ENCODE results near the gene FLOT2.
A peak's percentile ranks its signal among the peaks of the same experiment; 100 is the strongest.
"Not testable (repeated sequence)": the region's sequence is repeated elsewhere in the genome, so short reads cannot be mapped to it uniquely, and the experiment has no call there.

Gene FLOT2

GRCh38 chr17:28895794-28896447 is 1.6 kb downstream of the FLOT2 start:
- no peak for DNase-seq

DNA sequence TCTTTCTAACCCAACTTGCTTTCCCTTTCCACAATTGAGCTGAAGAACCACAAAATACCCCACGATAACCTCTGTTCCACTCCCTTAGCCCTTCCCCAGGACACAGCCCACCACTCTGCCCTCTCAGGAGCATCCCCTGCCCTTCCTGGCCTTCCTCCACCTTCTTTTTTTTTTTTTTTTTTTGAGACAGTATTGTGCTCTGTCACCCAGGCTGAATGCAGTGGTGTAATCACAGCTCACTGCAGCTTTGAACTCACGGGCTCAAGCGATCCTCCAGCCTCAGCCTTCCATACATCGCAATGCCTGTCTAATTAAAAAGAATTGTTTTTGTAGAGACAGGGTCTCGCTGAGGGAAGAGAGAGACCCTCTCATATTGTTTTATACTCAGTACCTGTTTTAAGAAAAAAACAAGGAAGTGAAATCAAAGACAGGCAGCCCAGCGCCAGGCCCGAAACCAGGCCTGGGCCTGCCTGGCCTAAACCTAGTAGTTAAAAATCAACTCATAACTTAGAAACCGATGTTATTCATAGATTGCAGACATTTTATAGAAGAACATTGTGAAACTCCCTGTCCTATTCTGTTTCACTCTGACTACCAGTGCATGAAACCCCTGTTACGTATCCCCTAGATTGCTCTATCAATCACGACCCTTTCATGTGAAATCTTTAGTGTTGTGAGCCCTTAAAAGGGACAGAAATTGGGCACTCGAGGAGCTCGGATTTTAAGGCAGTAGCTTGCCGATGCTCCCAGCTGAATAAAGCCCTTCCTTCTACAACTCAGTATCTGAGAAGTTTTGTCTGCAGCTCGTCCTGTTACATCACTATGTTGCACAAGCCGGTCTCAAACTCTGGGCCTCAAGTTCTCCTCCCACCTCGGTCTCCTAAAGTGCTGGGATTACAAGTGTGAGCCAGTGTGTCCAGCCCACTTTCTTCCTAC is 4.0 kb downstream of the FLOT2 start:
- DNase-seq = peak; percentile 38

- DNase-seq = no peak
Observed at GRCh38 chr17:28892024-28892423, 5.5 kb downstream of the FLOT2 start.

DNA sequence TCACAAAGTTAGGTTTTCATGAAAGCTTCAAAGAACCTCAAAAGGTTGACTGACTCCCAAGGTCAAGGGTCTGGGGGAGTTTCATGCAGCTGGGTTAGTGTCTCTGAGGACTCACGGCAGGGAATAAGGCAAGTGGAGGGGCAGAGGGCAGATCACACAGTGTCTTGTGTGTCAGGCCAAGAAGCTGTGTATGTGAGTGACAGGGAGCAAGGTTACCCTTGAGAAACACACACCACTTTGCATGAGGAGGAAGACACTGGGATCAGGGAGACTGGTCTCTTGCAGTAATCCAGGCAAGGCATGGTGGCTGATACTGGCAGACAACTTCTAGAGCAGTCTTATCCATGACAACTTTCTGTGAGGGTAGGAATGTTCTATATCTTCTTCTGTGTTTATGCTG is 6.3 kb downstream of the FLOT2 start:
- no peak for DNase-seq

DNA sequence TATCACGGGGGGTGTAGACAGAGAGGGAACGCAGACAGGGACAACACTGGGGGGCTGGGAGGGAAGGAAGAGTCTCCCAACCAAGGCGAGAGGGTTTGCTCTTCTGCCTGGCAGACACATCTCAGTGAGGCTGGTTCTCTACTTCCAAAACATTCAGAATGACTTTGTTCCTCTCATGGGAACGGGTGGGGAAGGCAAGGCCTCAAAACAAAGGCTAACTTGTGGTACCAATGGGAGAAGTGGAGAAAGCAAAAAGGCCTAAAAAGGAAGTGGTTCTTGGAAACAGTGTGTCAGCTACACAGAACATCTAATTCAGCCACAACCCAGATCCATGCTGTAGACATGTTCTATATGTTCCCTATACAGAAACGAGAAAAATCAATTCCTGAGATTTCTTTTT is 7.5 kb downstream of the FLOT2 start:
- no peak for DNase-seq

DNA sequence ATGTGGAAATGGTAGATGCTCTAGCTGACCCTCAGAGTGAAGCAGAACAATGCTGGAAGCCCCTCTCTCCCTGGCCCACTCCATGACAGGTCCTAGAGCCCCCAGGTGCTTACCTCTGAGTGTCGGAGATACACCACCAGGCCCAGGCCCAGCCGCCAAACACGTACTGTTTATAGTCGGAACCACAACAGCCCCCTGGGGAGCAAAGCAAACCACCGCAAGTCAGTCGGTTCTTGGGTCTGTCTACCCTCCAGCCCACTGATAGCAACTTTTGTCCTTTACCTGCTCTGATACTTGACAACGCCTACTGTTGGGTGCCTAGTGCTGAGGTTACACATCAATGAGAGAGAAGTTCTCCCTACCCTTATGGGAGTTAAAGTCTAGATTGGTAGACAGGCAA is 8.7 kb downstream of the FLOT2 start:
- DNase-seq = no peak

GRCh38 chr17:28887871-28888471 is 9.6 kb downstream of the FLOT2 start:
- no peak for DNase-seq

DNA sequence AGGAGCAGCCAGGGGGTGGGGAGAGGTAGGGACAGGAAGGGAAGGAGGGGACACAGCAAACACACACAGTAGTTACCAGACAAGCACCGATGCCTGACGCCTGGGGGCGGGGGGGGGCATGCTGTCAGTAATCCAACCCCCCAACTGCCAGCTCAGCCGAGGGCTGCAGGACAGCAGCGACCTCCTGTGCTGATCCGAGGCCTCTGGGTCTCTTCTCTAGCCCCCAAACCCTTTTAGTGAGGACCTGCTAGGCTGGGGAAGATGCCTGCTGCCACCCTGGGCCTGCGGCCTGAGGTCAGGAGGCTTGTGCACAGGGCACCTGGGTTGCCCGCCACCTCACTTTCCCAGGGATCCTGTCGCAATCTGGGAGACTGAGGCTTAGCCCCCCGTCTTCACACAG is 11.6 kb downstream of the FLOT2 start:
- no peak for DNase-seq

DNA sequence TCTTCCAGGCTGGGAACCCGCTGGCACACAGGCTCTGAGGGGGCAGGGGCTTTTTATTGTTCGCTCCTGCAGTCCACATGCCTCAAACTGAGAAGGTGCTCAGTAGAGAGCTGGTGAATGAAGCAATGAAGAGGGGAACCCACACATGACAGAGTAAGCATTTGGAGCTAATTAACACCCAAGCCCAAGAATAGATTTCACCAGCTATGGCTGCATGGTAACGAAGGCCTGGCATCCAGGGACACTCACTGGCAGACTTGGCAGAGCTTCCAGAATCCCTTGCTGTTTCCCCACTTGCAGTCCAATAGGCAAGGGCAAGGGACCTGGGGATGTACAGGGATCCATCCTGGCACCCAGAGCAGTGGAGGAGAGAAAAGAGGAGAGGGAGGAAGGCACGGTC is 12.2 kb downstream of the FLOT2 start:
- no peak for DNase-seq

DNA sequence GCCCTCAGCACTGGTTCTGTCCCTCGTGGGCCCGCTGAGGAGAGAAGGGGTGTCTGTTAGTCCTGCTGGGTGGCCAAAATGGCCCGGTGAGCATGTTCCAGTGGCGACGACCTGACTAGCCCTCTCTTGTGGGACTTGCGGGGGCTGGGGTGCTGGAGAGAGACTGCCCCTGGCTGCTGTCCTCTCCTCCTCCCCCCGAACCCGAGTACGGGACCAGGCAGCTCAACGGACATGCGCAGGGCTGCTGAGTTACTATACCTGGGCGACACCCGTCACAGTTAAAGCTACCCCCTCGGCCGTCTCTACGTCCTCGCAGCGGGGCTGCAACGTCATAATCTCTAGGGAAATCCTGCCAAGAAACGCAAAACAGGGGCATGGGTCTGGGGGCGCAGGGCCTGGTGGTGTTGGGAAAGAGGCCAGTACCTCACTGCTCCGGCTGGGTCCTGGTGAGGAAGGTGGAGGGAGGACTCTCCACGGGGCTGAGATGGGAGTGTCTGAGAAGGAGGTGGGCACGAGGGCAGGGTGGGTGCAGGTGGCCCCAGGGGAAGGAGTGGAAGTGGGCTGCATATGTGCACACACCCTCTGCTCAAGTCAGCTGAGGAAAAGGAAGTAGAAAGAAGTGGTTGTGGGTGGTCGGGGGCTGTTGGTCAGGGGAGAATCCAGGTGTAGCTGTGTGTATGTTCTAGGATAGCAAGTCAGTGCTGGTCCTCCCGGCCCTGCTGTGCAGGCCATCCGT is 13.4 kb downstream of the FLOT2 start:
- no peak for DNase-seq

DNA sequence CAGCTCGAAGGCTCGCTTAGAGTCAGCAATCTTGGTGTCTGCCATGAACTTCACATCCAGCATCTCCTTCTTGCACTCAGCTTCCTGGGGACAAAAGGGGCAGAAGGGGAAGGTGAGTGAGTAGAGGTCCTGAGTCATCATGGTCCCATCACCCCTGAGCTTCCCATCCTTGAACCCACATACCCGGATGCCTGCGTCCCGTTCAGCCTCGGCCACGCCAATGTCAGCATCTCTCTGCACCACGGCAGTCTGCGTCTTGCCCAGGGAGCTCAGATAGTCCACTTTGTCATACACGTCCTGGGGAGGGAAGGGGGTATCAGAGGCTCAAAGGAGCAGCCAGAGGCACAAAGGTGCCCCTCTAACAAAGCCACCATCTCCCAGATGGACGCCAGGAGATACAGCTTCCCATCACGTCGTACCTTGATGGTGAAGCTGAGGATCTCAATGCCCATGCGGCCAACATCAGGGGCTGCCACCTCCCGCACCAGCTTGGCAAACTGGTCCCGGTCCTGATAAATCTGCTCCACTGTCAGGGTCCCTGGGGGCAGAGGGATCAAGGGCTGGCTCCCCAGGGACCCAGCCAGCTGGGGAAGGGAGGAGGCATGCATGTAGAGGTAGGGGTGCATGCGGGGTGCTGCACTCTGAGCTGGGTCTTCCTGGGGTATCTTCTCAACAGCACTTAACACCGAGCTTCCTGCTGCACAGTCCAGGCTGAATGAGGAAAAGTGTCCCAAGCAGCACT is 15.2 kb downstream of the FLOT2 start:
- DNase-seq = no peak

GRCh38 chr17:28881533-28882056 is 15.9 kb downstream of the FLOT2 start:
- DNase-seq = no peak

DNA sequence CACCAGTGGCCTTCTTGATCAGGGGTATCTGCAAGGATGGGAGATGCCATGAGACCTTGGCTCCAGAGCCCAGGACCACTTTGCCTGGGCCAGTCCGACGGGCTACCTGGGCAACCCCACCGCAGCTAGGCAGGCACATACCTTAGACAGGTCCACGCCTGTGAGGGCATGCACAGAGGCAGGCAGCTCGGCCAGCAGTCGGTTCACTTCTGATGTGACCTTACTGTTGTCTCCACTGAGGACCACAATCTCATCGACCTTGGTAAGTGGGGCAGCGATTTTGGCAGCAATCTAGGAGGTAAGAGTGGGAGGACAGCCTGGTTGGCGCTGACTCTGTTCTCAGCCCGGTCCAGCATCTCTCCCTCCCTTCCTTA is 17.0 kb downstream of the FLOT2 start:
- DNase-seq = no peak

- DNase-seq = no peak
Observed at GRCh38 chr17:28879886-28880571, 17.5 kb downstream of the FLOT2 start.

- no peak for DNase-seq
Observed at GRCh38 chr17:28878981-28879380, 18.6 kb downstream of the FLOT2 start.

- no peak for DNase-seq
Observed at GRCh38 chr17:28878158-28878910, 19.2 kb downstream of the FLOT2 start.

GRCh38 chr17:28877150-28877711 is 20.3 kb downstream of the FLOT2 start:
- DNase-seq = not testable (repeated sequence)

DNA sequence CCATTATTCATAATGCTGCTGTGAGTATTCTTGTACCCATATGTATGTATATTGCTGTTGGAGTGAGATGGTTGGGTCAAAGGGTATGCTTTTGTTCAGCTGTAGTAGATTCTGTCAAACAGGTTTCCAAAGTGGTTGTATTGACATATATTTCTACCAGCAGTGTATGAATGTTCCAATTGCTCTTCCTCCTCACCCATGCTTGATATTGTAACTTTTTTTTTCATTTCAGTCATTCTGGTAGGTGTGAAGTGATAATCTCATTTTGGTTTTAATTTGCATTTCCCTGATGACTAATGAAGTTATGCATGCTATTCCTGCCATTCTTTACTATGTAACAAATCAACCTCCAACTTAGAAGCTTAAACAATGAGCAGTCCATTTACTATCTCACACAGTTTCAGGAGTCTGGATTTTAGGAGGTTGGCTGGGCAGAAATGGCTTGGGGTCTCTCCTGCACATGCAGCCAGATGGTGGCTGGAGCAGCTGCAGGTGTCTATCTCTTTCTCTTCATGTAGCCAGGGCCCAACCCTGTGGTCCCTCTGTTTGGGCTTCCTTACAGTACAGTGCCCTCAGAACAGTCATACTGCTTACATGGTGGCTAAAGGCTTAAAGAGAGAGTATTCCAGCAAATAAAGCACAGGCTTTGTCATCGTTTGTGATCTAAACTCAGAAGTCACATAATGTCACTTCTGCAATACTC is 21.5 kb downstream of the FLOT2 start:
- no peak for DNase-seq

- no peak for DNase-seq
Observed at GRCh38 chr17:28874750-28875149, 22.8 kb downstream of the FLOT2 start.

- no peak for DNase-seq
Observed at GRCh38 chr17:28873839-28874238, 23.7 kb downstream of the FLOT2 start.
